Vagina (tissue), 2 donors: ENCODE results near the gene MBOAT2. TPM values are rescaled to one million over a fixed set of nuclear protein-coding genes. Genes with fewer than 3 reads are reported as not detected.

Experiments used
- DNase-seq, 2 donors: peaks; one replicate each; pipeline ENCODE4 v3.0.0-alpha.2; 2017; ENCODE audit errors: extremely low spot score in 2 of 2
- H3K27ac ChIP-seq: fragments of 200-600 bp; sonication (generic); one replicate; pipeline ENCODE4 v1.5.1; 2019
- H3K27me3 ChIP-seq: fragments of 200-600 bp; sonication (generic); one replicate; pipeline ENCODE4 v1.5.1; 2019
- H3K36me3 ChIP-seq, 2 donors: fragments of 200-600 bp; sonication (generic); one replicate each; pipeline ENCODE4 v1.5.1; 2017 to 2019
- H3K4me1 ChIP-seq: fragments of 200-600 bp; sonication (generic); one replicate; pipeline ENCODE4 v1.5.1; 2019
- H3K4me3 ChIP-seq, 2 donors: fragments of 200-600 bp; sonication (generic); 1 replicate in 1 of 2; 2 replicates in 1 of 2; pipeline ENCODE4 v1.5.1; 2016 to 2019
- H3K9me3 ChIP-seq: fragments of 200-600 bp; sonication (generic); one replicate; pipeline ENCODE4 v1.5.1; 2019
- POLR2A ChIP-seq, 2 donors: fragments of 450-650 bp; IDR thresholded peaks; one replicate each; pipeline ENCODE4 v1.6.1; 2017; ENCODE audit warnings: antibody characterized with exemption in 2 of 2, mild to moderate bottlenecking in 2 of 2, moderate library complexity in 2 of 2
- POLR2AphosphoS5 ChIP-seq, 2 donors: sonication (generic); formaldehyde crosslinking; IDR thresholded peaks; one replicate each; pipeline ENCODE4 v1.9.0; 2017; ENCODE audit warnings: antibody characterized with exemption in 2 of 2, mild to moderate bottlenecking in 2 of 2, low read depth in 1 of 2; ENCODE audit not compliant: insufficient read depth in 1 of 2
- intact Hi-C: fragments of 100-400 bp; cut with DNase I; formaldehyde crosslinking; loops from one replicate; pipeline ENCODE4 v1.15.1; 2023
- total RNA-seq: library from RNA; depleted of rRNA; stranded (reverse); fragments of >200 nt; gene quantifications from one replicate; pipeline ENCODE4 v1.2.3, GENCODE V29; 2016
- TF ChIP-seq, protein P1 (sequence below), 3 experiments: fragments of 450-650 bp in 2 of 3; fragments of 200-600 bp in 1 of 3; sonication (generic) in 1 of 3; IDR thresholded peaks; one replicate each; pipeline ENCODE4 v1.5.1; 2017 to 2019; ENCODE audit warnings: antibody characterized with exemption in 3 of 3, mild to moderate bottlenecking in 2 of 3, moderate library complexity in 2 of 3

Gene MBOAT2
- total RNA-seq, 1 donor from 2014 or later, result 32.9 TPM

DNA sequence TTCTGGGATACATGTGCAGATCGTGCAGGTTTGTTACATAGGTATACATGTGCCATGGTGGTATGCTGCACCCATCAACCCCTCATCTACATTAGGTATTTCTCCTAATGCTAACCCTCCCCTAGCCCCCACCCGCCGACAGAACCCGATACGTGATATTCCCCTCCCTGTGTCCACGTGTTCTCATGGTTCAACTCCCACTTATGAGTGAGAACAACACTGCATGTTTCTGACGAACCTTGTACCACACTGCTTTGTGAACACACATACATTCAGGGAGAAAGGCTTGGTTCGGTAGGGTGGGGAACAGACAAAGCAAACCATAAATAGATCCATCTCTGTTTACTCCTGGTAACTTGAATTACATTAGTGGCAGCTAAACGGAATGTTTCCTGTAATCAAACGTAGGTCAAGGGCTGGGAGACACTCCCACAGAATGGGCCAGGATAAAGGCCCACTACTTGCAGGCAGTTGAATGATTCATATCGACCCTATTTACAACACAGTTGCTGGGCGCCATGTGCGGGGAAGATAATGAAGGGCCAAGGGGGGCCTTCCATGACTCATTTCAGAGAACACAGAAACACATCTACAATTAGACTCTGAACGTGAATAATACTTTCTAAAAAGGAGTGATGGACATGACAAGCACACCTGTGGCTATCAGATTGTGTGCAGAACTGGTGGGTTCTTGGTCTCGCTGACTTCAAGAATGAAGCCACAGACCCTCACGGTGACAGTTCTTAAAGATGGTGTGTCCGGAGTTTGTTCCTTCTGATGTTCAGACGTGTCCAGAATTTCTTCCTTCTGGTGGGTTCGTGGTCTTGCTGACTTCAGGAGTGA is 109.3 kb downstream of the MBOAT2 start:
- intact Hi-C loops, result no loop called here
- Histone ChIP-seq H3K9me3 (no peaks in the 10 kb centered on the region), H3K27ac (no peak overlapping the region), H3K27me3 (no peaks in the 10 kb centered on the region), H3K4me3 (no peak overlapping the region), H3K4me1 (no peaks in the 10 kb centered on the region), H3K36me3 (peaks cover 0 to 13% of the 10 kb centered on the region in 2 donors)
- TF ChIP-seq, protein P1, sequence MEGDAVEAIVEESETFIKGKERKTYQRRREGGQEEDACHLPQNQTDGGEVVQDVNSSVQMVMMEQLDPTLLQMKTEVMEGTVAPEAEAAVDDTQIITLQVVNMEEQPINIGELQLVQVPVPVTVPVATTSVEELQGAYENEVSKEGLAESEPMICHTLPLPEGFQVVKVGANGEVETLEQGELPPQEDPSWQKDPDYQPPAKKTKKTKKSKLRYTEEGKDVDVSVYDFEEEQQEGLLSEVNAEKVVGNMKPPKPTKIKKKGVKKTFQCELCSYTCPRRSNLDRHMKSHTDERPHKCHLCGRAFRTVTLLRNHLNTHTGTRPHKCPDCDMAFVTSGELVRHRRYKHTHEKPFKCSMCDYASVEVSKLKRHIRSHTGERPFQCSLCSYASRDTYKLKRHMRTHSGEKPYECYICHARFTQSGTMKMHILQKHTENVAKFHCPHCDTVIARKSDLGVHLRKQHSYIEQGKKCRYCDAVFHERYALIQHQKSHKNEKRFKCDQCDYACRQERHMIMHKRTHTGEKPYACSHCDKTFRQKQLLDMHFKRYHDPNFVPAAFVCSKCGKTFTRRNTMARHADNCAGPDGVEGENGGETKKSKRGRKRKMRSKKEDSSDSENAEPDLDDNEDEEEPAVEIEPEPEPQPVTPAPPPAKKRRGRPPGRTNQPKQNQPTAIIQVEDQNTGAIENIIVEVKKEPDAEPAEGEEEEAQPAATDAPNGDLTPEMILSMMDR (IDR thresholded peaks at IDR 0.05), result no peak
- TF ChIP-seq POLR2A (IDR thresholded peaks at IDR 0.05) (no peak), POLR2AphosphoS5 (IDR thresholded peaks at IDR 0.05; ENCODE audit: insufficient read depth in 1 of 2, low read depth in 1 of 2) (no peak)
- no peak for DNase-seq

- H3K36me3 ChIP-seq, result peaks cover 0 to 13% of the 10 kb centered on the region in 2 donors
- H3K9me3 ChIP-seq, result no peaks in the 10 kb centered on the region
- DNase-seq, result no peak
- H3K4me1 ChIP-seq, result no peaks in the 10 kb centered on the region
- TF ChIP-seq POLR2AphosphoS5 (IDR thresholded peaks at IDR 0.05; ENCODE audit: insufficient read depth in 1 of 2, low read depth in 1 of 2) (no peak), POLR2A (IDR thresholded peaks at IDR 0.05) (no peak)
- TF ChIP-seq, protein P1 (IDR thresholded peaks at IDR 0.05), result no peak
- no peak overlapping the region for H3K27ac ChIP-seq
- no peaks in the 10 kb centered on the region for H3K27me3 ChIP-seq
- H3K4me3 ChIP-seq, result no peak overlapping the region
- intact Hi-C loops, result no loop called here
These were observed 110.0 kb downstream of the MBOAT2 start for GRCh38 chr2:8893474-8893873.

GRCh38 chr2:8892111-8892510 is 111.4 kb downstream of the MBOAT2 start:
- no peaks in the 10 kb centered on the region for H3K27me3 ChIP-seq
- intact Hi-C loops, result no loop called here
- peaks cover 0 to 13% of the 10 kb centered on the region in 2 donors for H3K36me3 ChIP-seq
- no peak overlapping the region for H3K4me3 ChIP-seq
- no peak for DNase-seq
- TF ChIP-seq POLR2AphosphoS5 (IDR thresholded peaks at IDR 0.05; ENCODE audit: insufficient read depth in 1 of 2, low read depth in 1 of 2) (no peak), POLR2A (IDR thresholded peaks at IDR 0.05) (no peak)
- TF ChIP-seq, protein P1 (IDR thresholded peaks at IDR 0.05), result no peak
- no peak overlapping the region for H3K27ac ChIP-seq
- no peaks in the 10 kb centered on the region for H3K9me3 ChIP-seq
- H3K4me1 ChIP-seq, result no peaks in the 10 kb centered on the region

DNA sequence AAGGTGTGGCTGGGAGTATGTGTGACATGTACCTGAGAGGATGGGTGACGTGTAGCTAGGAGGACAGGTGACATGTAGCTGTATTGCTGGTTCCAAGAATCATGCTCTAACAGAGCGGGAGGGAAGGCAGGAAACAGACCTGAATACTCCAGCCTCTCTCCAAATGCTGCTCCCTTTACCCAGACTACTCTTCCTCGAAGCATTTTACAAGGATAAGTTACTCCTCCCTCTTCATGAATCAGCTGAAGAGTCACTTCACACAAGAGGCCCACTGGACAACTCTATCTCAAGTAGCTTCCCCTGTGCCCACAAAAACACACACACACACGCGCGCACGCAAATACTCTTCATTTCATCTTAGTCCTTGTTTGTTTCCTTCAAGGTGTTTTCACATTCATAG is 113.5 kb downstream of the MBOAT2 start:
- Histone ChIP-seq H3K27me3 (no peaks in the 10 kb centered on the region), H3K4me1 (no peaks in the 10 kb centered on the region), H3K36me3 (peaks cover 0 to 3% of the 10 kb centered on the region in 2 donors), H3K27ac (no peak overlapping the region), H3K4me3 (no peak overlapping the region), H3K9me3 (no peaks in the 10 kb centered on the region)
- DNase-seq, result no peak
- intact Hi-C loops, result no loop called here
- TF ChIP-seq, protein P1 (IDR thresholded peaks at IDR 0.05), result no peak
- no peak for TF ChIP-seq POLR2AphosphoS5 (IDR thresholded peaks at IDR 0.05; ENCODE audit: insufficient read depth in 1 of 2, low read depth in 1 of 2)
- TF ChIP-seq POLR2A (IDR thresholded peaks at IDR 0.05), result no peak

GRCh38 chr2:8888963-8889362 is 114.5 kb downstream of the MBOAT2 start:
- Histone ChIP-seq H3K36me3 (no peaks in the 10 kb centered on the region), H3K4me1 (no peaks in the 10 kb centered on the region), H3K4me3 (no peak overlapping the region), H3K27ac (no peak overlapping the region), H3K27me3 (no peaks in the 10 kb centered on the region), H3K9me3 (no peaks in the 10 kb centered on the region)
- intact Hi-C loops, result no loop called here
- DNase-seq, result no peak
- TF ChIP-seq POLR2AphosphoS5 (IDR thresholded peaks at IDR 0.05; ENCODE audit: insufficient read depth in 1 of 2, low read depth in 1 of 2), result no peak
- TF ChIP-seq POLR2A (IDR thresholded peaks at IDR 0.05), result no peak
- TF ChIP-seq, protein P1 (IDR thresholded peaks at IDR 0.05), result no peak
